Uterus (tissue), 2 donors: ENCODE data around the gene RIT2.

Experiments used
- CTCF ChIP-seq, 4 experiments: fragments of 200-600 bp in 2 of 4; fragments of 450-650 bp in 2 of 4; sonication (generic) in 2 of 4; IDR thresholded peaks; one replicate each; pipeline ENCODE4 v1.5.1; 2016 to 2019; ENCODE audit warnings: antibody characterized with exemption in 4 of 4, mild to moderate bottlenecking in 2 of 4, moderate library complexity in 1 of 4
- POLR2A ChIP-seq, 2 donors: fragments of 450-650 bp; IDR thresholded peaks; one replicate each; pipeline ENCODE4 v1.6.1; 2016; ENCODE audit warnings: antibody characterized with exemption in 2 of 2, mild to moderate bottlenecking in 1 of 2, moderate library complexity in 1 of 2

- TF ChIP-seq CTCF (IDR thresholded peaks at IDR 0.05), result no peak
- TF ChIP-seq POLR2A (IDR thresholded peaks at IDR 0.05), result no peak
These were observed 36.9 kb downstream of the RIT2 start for GRCh38 chr18:43078478-43079092.
